ENCODE data around the gene BMP4.

The BMP4 gene

DNA sequence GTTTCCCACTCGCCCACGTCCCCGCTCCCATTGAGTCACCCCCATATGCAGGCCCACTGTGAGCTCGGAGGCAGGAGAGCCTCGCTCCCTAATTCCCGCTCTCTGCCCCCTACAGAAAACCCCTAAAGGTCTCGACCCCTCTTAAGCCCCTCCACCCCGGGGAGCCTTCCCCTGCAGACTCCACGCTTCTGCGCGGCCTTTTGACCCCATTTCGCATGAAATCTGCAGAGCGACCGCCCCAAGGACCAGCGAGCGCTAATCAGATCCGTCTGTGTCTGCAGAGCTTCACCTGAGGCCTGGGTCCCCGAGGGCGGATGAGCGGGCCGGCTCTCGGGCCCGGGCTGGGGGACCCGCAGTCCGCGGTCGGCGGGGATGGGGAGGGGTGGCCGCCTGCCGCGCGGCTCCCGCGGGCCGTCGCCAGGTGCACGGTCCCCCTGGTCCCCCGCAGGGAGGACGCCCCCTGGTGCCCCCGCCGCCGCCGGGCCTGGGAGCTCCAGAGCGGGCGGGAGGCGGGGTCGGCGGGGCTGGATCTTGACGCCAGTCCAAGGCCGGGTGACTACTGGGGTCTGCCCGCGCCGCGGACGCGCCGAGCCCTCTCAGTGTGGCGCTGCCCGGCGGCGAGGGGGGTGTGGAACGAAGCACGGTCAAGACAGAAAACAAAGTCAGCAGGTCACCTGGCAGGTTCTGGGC lies 10.1 kb downstream of the BMP4 start:
- no peak for DNase-seq (ENCODE audit: low read depth in 4 of 4, low spot score in 1 of 4)

- no peak for DNase-seq (ENCODE audit: low read depth in 4 of 4, low spot score in 1 of 4)
Measured at GRCh38 chr14:53946071-53946403, 10.6 kb downstream of the BMP4 start.

GRCh38 chr14:53943751-53944083 lies 12.9 kb downstream of the BMP4 start:
- DNase-seq (ENCODE audit: low read depth in 4 of 4, low spot score in 1 of 4) = no peak

GRCh38 chr14:53942970-53943750 lies 13.5 kb downstream of the BMP4 start:
- no peak for DNase-seq (ENCODE audit: low read depth in 4 of 4, low spot score in 1 of 4)

GRCh38 chr14:53938136-53938837 lies 18.3 kb downstream of the BMP4 start:
- DNase-seq (ENCODE audit: low read depth in 4 of 4, low spot score in 1 of 4) = no peak

DNA sequence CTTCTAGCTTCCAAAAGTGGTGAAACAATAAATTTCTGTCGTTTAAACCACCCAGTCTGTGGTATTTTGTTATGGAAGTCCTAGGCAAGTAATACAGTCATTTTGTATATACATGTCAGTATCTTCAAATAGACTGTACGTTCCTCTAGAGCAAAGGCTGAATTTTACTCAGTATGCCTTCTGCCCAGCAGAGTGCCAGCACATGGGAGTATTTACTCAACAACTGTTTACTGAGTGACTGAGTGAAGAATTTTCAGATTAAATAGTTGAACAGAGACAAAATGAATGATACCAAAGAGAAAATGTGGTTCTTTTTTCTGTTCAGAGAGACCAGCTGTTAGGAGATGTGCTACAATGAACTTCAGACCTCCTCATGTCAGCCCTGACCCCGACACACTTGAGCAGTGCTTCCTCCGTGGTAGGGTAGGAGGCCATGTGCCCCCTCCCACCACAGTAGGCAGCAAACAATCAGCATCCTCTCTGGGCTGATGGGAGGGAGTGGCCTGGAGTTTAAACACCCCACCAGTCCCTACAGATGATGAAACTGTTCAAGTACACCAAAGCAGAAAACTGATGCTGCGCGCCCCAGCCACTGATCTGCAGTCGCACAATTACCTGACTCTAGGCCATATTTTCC lies 21.7 kb downstream of the BMP4 start:
- DNase-seq (ENCODE audit: low read depth in 4 of 4, low spot score in 1 of 4) = no peak

- DNase-seq (ENCODE audit: low read depth in 4 of 4, low spot score in 1 of 4) = no peak
Measured at GRCh38 chr14:53932966-53933365, 23.7 kb downstream of the BMP4 start.

DNA sequence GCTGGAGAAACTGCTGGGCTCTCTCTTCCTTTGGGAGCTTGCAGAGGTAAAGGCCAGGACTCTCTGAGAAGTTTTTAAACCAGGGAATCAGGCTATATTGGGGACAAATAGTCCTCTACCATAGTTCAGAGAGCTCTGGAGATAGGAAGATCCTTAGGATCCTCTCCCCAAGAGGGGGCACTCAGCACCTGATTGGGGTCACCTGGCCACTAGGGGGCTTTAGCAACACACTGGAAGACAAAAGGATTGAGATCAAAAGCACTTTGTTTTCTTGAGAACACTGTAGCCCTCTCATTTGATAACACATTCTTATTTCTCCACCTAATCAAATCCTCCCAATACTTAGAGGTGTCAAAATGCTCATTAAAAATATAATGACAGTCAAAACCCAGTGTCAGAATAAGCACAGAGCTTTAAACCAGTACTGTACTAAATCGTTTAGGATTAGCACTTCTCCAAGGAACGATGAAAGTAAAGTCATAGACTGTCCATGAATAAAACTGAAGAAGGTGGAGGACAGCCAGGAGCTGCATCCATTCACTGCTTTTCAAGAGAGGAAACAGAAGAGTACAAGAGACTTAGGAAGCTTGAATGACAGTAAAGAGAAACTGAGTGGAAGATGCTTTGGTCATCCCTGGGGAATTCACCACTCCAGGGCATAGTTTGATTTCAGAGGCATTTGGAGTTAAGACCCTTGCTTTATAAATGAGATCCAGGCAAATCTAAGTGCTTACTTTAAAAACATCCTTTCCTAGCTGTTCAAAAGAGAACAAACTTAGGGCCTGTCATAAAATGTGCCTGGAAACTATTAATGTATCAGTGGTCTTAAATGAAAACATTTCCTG lies 26.5 kb downstream of the BMP4 start:
- no peak for DNase-seq (ENCODE audit: low read depth in 4 of 4, low spot score in 1 of 4)

- DNase-seq (ENCODE audit: low read depth in 4 of 4, low spot score in 1 of 4) = no peak
Measured at GRCh38 chr14:53927171-53927570, 29.5 kb downstream of the BMP4 start.

DNA sequence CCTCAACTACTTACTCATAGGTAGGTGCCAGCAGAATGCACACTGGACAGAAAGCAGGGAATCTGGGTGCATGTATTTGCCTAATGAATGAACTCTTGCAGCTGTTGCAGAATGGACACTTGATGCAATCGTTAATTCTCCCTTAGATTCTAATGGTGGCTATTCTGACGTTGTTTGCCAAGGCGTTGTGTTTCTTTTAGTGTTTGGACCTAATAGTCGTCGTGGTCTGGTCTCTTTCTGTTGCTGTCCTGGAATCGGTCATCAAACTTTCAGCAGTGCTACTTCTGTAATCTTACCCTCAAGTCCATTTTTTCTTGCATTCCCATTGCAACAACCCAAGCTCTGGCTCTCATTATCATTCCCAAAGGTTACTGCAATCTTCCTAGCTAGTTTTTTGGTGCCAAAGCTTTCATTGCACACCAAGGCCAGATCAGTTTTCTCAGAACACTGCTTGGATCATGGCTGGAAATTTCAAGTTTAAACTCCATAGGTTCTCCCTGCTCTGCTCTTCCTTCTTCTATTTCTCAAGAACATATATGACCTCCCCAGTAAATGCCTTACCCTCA lies 31.3 kb downstream of the BMP4 start:
- no peak for DNase-seq (ENCODE audit: low read depth in 4 of 4, low spot score in 1 of 4)

GRCh38 chr14:53924753-53925152 lies 31.9 kb downstream of the BMP4 start:
- DNase-seq (ENCODE audit: low read depth in 4 of 4, low spot score in 1 of 4) = no peak

DNA sequence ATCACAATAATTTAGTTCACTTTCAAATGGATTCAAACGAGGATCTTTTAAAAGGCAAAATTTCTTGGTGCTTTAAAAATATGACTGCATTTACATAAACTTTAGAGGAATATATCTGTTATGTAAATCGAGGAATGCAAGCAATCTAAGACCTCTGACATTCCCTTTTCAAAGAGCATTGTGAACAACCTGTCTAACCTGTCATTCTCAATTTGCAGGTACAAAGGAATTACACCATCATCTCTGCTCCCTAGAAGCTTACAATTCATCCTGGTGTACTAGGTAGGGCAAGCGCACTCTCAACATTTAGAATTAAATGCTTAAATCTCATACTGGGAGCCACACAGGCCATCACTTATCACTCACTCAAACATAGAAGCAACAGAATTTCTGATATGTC lies 35.6 kb downstream of the BMP4 start:
- DNase-seq (ENCODE audit: low read depth in 4 of 4, low spot score in 1 of 4) = no peak

DNA sequence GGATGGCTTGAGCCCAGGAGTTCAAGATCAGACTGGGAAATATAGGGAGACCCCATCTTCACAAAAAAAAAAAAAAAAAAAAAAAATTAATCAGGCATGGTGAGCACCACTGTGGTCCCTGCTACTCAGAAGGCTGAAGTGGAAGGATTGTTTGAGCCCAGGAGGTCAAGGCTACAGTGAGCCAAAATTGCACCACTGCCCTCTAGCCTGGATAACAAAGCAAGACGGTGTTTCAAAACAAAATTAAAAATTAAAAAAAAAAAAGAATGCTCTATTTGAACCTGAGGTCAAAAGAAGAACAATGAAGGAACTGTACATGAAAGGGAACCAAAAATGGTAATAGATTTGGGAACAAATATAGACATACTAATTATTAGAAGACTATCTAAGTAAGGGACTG lies 40.4 kb downstream of the BMP4 start:
- DNase-seq (ENCODE audit: low read depth in 4 of 4, low spot score in 1 of 4) = no peak

DNA sequence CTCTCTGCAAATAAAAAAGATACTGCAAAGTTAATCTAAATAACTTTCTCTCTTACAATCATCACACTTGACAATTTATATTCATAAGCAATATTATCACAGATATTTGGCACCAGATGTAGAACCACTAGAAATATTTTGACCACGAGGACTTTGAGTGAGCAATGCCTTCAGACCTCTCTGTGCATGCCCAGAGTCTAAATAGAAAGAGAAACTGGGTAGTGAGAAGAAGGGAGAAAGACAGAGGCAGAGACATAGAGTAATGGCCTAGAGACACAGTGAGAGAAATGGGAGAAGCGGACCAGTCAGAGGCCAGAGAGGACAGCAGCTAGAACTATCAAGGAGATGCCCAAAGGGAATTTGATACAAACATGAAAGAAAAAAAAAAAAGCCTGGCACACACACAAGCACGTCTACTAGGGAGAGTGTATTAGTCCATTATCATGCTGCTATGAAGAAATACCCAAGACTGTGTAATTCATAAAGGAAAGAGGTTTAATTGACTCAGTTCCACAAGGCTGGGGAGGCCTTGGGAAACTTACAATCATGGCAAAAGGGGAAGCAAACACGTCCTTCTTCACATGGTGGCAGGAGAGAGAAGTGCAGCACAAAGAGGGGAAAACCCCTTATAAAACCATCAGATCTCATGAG lies 41.1 kb downstream of the BMP4 start:
- DNase-seq (ENCODE audit: low read depth in 4 of 4, low spot score in 1 of 4) = no peak

GRCh38 chr14:53912021-53912420 lies 44.6 kb downstream of the BMP4 start:
- no peak for DNase-seq (ENCODE audit: low read depth in 4 of 4, low spot score in 1 of 4)

DNA sequence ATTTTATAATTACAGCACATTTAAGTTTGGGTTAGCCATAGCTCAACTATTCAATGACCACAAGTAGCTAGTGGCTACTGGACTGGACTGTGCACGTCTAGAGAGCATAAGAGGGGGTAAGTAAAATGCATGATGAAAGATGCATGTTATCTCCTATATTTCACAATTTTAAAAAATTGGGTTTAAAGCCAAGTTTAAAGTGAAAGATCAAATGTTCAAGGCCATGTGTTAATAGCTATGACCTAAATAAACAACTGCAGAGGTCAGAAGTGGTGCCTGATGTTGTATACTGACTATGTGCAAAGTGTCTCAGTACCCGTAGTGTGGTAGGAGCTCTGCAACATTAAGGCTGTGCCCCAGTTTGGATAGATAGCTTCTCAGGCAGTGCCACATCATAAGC lies 48.2 kb downstream of the BMP4 start:
- no peak for DNase-seq (ENCODE audit: low read depth in 4 of 4, low spot score in 1 of 4)

DNA sequence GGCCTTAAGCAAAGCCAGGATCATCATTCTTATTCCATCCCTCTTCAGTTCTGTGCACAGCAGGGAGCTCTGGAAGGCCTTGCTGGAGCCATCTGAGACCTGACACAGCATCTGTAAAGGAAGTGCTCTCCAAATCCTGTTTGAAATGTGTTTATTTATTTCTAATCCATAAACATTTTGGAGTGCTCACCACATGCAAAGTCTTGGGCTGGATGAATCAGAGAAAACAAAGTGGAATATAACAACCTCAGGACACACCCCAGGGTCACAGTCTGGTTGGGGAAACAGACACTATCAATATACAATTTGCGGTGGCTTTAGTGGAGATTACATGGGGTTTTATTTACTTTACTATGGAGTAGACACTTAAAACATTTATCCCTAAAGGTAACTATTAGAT lies 54.3 kb downstream of the BMP4 start:
- DNase-seq (ENCODE audit: low read depth in 4 of 4, low spot score in 1 of 4) = no peak

DNA sequence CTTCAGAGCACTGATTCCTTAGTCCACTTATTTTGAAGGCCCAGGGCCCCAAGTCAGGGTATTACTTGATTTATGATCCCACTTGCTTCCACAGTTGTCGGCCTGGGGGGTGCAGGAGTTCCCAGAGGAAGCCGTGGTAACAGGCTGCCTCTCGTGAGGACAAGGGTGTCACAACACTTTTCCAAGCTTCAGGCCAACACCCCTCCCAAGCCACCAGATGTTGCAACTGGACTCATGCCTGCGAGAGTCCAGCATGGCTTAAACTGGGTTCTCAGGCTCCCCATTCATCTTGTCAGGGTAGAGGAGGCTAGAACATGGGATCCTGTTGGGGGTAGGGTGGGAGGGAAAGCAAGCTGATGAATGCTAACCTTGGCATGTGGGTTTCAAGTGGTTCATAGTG lies 56.1 kb downstream of the BMP4 start:
- no peak for DNase-seq (ENCODE audit: low read depth in 4 of 4, low spot score in 1 of 4)
